Measurements from ENCODE around the gene ABCG8. TPM values are rescaled to one million over a fixed set of nuclear protein-coding genes. Genes with fewer than 3 reads are reported as not detected.

ABCG8 gene
- total RNA-seq, 2 experiments from 2014 or later = not detected

DNA sequence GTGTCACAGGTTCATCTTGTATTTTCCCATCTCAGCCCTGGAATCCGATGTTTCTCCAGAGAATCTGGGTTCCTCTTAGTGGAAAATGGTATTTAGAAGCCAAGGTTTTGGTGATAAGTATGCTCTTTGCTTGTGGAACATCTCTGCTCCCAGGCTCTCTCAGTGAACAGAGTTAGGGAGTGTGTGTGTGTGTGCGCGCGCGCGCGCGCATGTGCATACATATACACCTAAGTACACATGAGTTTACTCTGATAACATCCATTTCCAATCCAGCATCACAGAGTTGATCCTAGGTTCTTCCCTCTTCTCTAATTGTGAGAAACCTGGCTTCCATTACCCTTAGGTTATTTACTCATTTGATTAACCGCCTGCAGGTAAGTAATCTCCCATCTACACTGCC lies 41.7 kb downstream of the ABCG8 start:
- Mint-ChIP-seq H3K27me3 (peaks cover 8% of the 10 kb centered on the region), H3K9me3 (ENCODE audit: low read depth) (no peaks in the 10 kb centered on the region), H3K4me1 (peaks cover 6% of the 10 kb centered on the region), H3K36me3 (ENCODE audit: low read depth) (peaks cover 3% of the 10 kb centered on the region), H3K27ac (no peak overlapping the region), H3K4me3 (no peak overlapping the region)
- no peak for ATAC-seq
- ChIA-PET POLR2A (no interaction called here), CTCF (no interaction called here)
- DNase-seq = no peak
- intact Hi-C loops (cut with DNase I, micrococcal nuclease) = no loop called here

DNA sequence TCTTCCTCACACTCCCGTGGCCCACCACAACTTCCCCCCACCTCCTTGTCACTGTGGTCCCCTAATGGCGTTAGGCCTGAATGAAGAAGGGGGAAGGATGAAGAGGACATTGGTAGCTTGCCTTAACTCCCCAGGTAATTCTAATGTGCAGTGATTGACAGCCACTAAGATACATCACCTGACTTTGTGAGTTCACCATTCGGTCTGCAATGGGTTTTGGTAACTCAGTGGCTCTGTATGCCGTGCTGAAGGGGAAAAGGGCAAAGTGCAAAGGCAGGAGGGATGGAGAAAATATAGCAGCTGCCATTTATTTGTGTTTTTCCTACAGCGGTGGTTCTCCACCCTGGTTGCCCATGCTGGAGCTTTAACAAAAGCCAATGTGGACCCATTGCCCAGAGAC lies 42.2 kb downstream of the ABCG8 start:
- ATAC-seq = no peak
- no peak for DNase-seq
- H3K36me3 Mint-ChIP-seq (ENCODE audit: low read depth) = peaks cover 3% of the 10 kb centered on the region
- no peaks in the 10 kb centered on the region for H3K9me3 Mint-ChIP-seq (ENCODE audit: low read depth)
- H3K4me3 Mint-ChIP-seq = no peak overlapping the region
- peaks cover 6% of the 10 kb centered on the region for H3K4me1 Mint-ChIP-seq
- intact Hi-C loops (cut with DNase I, micrococcal nuclease) = no loop called here
- peaks cover 8% of the 10 kb centered on the region for H3K27me3 Mint-ChIP-seq
- POLR2A ChIA-PET = no interaction called here
- CTCF ChIA-PET = interaction anchor here (0.6 to 0.9 kb wide), 2 partner anchors 113 to 428 kb away, joined by 3 read pairs; no protein-coding TSS in a partner anchor
- H3K27ac Mint-ChIP-seq = no peak overlapping the region

DNA sequence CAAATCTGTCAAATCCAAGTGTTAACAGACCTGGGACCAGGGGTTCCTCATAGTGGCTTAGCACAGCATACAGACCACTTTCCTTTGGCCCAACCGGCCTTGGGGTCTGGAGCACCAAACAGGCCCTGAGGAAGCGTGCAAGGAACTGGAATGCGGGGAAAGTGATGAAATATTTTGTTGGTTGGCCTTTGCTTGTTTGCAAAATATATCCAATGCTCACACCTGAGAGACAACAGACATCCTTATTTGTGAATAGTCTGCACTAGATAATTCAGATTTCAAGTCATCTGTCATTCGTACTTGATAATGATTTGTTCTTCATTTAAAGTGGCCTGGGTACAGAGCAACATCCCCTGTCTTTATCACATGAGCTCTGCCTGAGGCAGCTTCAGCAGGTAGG lies 43.5 kb downstream of the ABCG8 start:
- DNase-seq (no peak), ATAC-seq (no peak)
- no peak overlapping the region for H3K4me3 Mint-ChIP-seq
- CTCF ChIA-PET = no interaction called here
- POLR2A ChIA-PET = no interaction called here
- H3K27ac Mint-ChIP-seq = no peak overlapping the region
- no peaks in the 10 kb centered on the region for H3K9me3 Mint-ChIP-seq (ENCODE audit: low read depth)
- intact Hi-C loops (cut with DNase I, micrococcal nuclease) = no loop called here
- H3K27me3 Mint-ChIP-seq = peaks cover 5% of the 10 kb centered on the region
- H3K4me1 Mint-ChIP-seq = peaks cover 13% of the 10 kb centered on the region
- H3K36me3 Mint-ChIP-seq (ENCODE audit: low read depth) = peaks cover 13% of the 10 kb centered on the region

DNA sequence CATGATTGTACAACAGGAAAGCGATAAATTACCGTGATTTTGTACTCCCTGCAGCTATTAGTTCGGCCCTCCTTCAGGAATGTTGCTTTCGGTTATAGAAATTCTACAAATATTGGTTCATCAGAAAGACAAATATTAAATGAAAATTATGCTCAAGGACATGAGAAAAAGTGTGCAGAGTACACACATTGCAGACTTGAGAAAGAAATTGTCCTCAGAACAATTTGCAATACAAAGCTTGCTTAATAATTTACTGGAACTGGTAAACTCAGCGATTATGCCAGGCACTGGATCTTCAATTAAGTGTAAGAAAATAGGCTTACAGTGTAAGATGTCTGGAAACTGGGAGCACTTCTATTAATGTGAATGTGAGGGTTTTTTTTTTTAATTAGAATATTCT lies 45.9 kb downstream of the ABCG8 start:
- ATAC-seq (no peak), DNase-seq (no peak)
- Mint-ChIP-seq H3K36me3 (ENCODE audit: low read depth) (peaks cover 35% of the 10 kb centered on the region), H3K4me3 (no peak overlapping the region), H3K27ac (no peak overlapping the region), H3K9me3 (ENCODE audit: low read depth) (no peaks in the 10 kb centered on the region), H3K27me3 (no peaks in the 10 kb centered on the region), H3K4me1 (peaks cover 9% of the 10 kb centered on the region)
- ChIA-PET POLR2A (interaction anchor here (0.7 kb wide), 1 partner anchor 114 kb away, joined by 3 read pairs; no protein-coding TSS in a partner anchor), CTCF (no interaction called here)
- intact Hi-C loops (cut with DNase I, micrococcal nuclease) = no loop called here

DNA sequence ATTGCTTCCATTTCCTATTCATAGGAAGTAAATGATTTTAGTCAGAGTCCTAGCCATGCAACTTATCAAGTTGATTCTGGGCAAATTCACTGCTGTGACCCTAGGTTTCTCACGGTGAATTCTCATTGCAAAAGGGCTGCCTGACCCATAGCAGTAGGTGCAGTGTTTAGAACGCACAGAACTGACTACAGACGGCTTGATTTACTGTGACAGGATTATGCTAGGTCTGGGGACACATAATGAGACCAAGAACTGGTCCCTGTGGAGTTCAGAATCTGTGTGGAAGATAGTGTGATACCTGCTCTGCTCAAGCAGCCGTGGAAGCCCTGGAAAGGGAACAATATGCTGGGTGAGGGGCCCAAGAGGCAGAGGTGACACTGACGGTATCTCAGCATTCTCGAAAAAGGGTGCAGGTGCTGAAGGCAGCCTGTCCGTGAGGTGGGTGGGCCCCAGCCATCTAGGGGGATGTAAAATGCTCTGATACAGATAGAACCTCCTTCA lies 46.4 kb downstream of the ABCG8 start:
- DNase-seq = no peak
- no peaks in the 10 kb centered on the region for H3K9me3 Mint-ChIP-seq (ENCODE audit: low read depth)
- intact Hi-C loops (cut with DNase I, micrococcal nuclease) = no loop called here
- POLR2A ChIA-PET = no interaction called here
- no peaks in the 10 kb centered on the region for H3K27me3 Mint-ChIP-seq
- no peak for ATAC-seq
- peaks cover 40% of the 10 kb centered on the region for H3K36me3 Mint-ChIP-seq (ENCODE audit: low read depth)
- no peak overlapping the region for H3K4me3 Mint-ChIP-seq
- peaks cover 9% of the 10 kb centered on the region for H3K4me1 Mint-ChIP-seq
- CTCF ChIA-PET = no interaction called here
- H3K27ac Mint-ChIP-seq = no peak overlapping the region

DNA sequence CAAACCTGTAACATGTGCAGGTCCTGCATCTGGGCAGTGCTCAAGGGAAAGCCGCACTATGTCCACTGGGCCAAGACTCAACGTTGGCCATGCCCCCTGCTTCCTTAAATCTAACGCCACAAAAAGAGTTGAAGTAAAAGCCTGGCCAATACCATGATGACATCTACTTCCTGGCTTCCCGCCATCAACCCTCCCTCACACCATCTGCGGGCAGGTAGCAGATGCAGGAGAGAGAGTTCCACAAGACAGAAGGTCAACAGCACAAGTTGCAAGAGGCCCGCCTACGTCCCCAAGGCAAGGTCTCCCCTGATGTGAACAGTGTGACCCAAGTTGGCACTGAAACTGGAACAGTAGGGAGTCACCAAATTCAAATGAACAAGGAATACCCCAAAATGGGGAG lies 48.4 kb downstream of the ABCG8 start:
- ChIA-PET POLR2A (interaction anchor here (0.6 kb wide), 1 partner anchor 263 kb away, joined by 3 read pairs; no protein-coding TSS in a partner anchor), CTCF (no interaction called here)
- ATAC-seq = no peak
- Mint-ChIP-seq H3K27me3 (no peaks in the 10 kb centered on the region), H3K4me1 (peaks cover 9% of the 10 kb centered on the region), H3K4me3 (no peak overlapping the region), H3K9me3 (ENCODE audit: low read depth) (no peaks in the 10 kb centered on the region), H3K36me3 (ENCODE audit: low read depth) (peaks cover 56% of the 10 kb centered on the region), H3K27ac (no peak overlapping the region)
- no peak for DNase-seq
- intact Hi-C loops (cut with DNase I, micrococcal nuclease) = no loop called here

DNA sequence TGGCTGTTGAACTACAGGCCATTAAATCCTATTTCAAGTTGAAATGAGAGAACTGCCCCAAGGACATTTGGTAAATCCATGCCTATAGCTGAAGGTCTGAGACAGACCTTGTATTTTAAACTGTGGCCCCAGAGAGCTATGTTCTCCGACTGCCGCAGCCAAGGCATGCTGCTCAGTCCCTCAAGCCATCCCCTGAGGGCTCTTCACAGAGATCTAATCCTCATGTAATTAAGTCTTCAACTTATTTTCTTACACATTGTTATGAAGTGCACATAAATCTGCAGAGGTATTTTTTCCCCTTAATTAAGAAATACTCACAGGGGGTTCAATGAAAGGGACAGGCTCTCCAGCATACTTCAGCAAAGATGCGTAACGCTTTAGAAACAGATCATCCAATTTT lies 50.6 kb downstream of the ABCG8 start:
- CTCF ChIA-PET = interaction anchor here (0.6 kb wide), 1 partner anchor 433 kb away, joined by 3 read pairs; no protein-coding TSS in a partner anchor
- Mint-ChIP-seq H3K4me1 (peaks cover 9% of the 10 kb centered on the region), H3K9me3 (ENCODE audit: low read depth) (no peaks in the 10 kb centered on the region), H3K36me3 (ENCODE audit: low read depth) (peaks cover 74% of the 10 kb centered on the region), H3K4me3 (no peak overlapping the region), H3K27ac (no peak overlapping the region), H3K27me3 (no peaks in the 10 kb centered on the region)
- no peak for ATAC-seq
- intact Hi-C loops (cut with DNase I, micrococcal nuclease) = no loop called here
- DNase-seq = no peak
- POLR2A ChIA-PET = no interaction called here

DNA sequence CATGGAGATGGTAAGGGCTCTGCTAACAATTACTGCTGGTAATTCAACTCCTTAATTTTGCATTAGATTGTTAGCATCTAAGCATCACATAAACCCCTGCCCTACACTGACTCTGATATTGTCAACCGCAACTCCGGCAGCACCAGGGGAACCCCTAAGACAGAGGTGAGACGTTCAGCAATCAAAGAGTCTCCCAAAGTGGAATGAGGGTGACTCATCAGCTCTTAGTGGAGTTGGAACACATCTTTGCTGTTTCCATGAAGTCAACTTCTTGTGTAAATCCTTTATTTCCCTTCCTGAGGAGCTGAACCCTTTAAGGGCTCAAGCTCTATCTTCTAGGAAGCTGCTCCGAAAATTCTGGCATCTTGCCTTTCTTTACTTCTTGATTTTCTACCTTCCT lies 52.1 kb downstream of the ABCG8 start:
- ATAC-seq (no peak), DNase-seq (no peak)
- Mint-ChIP-seq H3K27me3 (no peaks in the 10 kb centered on the region), H3K9me3 (ENCODE audit: low read depth) (no peaks in the 10 kb centered on the region), H3K36me3 (ENCODE audit: low read depth) (peaks cover 78% of the 10 kb centered on the region), H3K4me1 (peaks cover 9% of the 10 kb centered on the region), H3K27ac (no peak overlapping the region), H3K4me3 (no peak overlapping the region)
- POLR2A ChIA-PET = interaction anchor here (0.6 kb wide), 1 partner anchor 135 kb away, joined by 3 read pairs; no protein-coding TSS in a partner anchor
- intact Hi-C loops (cut with DNase I, micrococcal nuclease) = no loop called here
- CTCF ChIA-PET = interaction anchor here (0.6 to 1.6 kb wide), 3 partner anchors 13 to 53 kb away, joined by 3 to 4 read pairs (median 3); no protein-coding TSS in a partner anchor

DNA sequence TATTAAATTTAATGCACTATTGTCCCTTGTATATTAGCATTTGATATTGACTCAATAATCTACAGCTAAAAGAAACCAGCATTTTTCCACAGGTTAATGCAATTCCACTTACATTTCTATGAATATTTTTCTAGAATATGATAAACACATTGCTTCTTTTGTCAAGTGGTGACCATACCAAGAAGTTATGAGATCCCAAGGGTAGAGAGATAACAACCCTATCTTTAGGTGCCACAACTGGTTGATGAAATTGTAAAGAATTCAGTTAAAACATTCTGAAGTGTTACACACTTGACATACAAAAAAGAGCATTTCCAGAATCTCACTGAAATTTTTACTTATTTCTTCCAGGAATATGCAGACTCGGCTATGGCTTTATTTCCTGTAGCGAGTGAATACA lies 56.0 kb downstream of the ABCG8 start:
- ChIA-PET POLR2A (no interaction called here), CTCF (interaction anchor here (0.9 kb wide), 1 partner anchor 11 kb away, joined by 3 read pairs; no protein-coding TSS in a partner anchor)
- Mint-ChIP-seq H3K4me1 (no peaks in the 10 kb centered on the region), H3K27ac (no peak overlapping the region), H3K9me3 (ENCODE audit: low read depth) (no peaks in the 10 kb centered on the region), H3K4me3 (no peak overlapping the region), H3K36me3 (ENCODE audit: low read depth) (peaks cover 65% of the 10 kb centered on the region), H3K27me3 (no peaks in the 10 kb centered on the region)
- ATAC-seq = no peak
- intact Hi-C loops (cut with DNase I, micrococcal nuclease) = loop anchor here (5.0 kb wide), 2 partner anchors 43 to 83 kb away; no protein-coding TSS in a partner anchor
- no peak for DNase-seq

DNA sequence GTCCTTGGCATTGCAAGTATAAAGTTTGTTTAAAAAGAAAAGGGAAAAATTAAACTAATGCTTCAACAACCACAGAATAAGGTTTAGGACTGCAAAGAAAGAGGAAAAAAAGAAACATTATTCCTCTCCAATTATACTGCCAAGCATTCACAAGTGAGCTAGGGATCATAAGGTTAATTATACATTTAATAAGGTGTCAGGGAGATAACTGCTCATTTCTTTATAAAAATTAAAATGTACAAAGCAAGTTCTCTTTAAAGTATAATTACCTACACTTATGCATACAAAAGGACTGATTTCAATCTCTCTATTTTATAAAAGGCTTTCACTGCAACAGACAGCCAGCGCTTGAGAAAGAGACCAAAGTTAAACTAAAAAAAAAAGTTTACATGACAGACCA lies 58.1 kb downstream of the ABCG8 start:
- Mint-ChIP-seq H3K36me3 (ENCODE audit: low read depth) (peaks cover 53% of the 10 kb centered on the region), H3K27ac (no peak overlapping the region), H3K4me3 (no peak overlapping the region), H3K4me1 (no peaks in the 10 kb centered on the region), H3K9me3 (ENCODE audit: low read depth) (no peaks in the 10 kb centered on the region), H3K27me3 (no peaks in the 10 kb centered on the region)
- intact Hi-C loops (cut with DNase I, micrococcal nuclease) = loop anchor here (5.0 kb wide), 2 partner anchors 40 to 80 kb away; no protein-coding TSS in a partner anchor
- no peak for DNase-seq
- ATAC-seq = no peak
- CTCF ChIA-PET = interaction anchor here (1.6 kb wide), 1 partner anchor 19 kb away, joined by 4 read pairs; no protein-coding TSS in a partner anchor
- POLR2A ChIA-PET = no interaction called here

DNA sequence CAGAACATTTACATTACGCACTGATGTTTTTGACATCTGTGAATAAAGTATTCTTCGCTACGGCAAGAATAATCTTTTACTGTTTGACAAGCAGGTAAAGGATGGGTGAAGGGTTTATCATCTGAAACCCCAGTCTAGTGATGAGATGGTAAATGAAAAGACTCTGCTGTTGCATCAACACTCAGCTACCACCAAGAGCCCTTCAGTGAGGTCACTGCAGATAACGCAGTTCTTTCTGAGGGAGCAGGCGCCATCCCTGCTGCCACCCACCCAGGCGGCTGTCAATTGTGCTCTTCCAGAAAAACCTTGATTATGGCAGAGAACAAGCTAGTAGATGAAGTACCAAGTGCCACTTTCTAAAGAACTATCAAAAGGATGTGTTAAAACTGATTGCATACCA lies 58.7 kb downstream of the ABCG8 start:
- intact Hi-C loops (cut with DNase I, micrococcal nuclease) = loop anchor here (5.0 kb wide), 2 partner anchors 40 to 80 kb away; no protein-coding TSS in a partner anchor
- ChIA-PET CTCF (interaction anchor here (1.6 kb wide), 1 partner anchor 20 kb away, joined by 4 read pairs; no protein-coding TSS in a partner anchor), POLR2A (no interaction called here)
- no peak for ATAC-seq
- Mint-ChIP-seq H3K27ac (no peak overlapping the region), H3K27me3 (no peaks in the 10 kb centered on the region), H3K4me3 (no peak overlapping the region), H3K36me3 (ENCODE audit: low read depth) (peaks cover 52% of the 10 kb centered on the region), H3K4me1 (no peaks in the 10 kb centered on the region), H3K9me3 (ENCODE audit: low read depth) (no peaks in the 10 kb centered on the region)
- no peak for DNase-seq

DNA sequence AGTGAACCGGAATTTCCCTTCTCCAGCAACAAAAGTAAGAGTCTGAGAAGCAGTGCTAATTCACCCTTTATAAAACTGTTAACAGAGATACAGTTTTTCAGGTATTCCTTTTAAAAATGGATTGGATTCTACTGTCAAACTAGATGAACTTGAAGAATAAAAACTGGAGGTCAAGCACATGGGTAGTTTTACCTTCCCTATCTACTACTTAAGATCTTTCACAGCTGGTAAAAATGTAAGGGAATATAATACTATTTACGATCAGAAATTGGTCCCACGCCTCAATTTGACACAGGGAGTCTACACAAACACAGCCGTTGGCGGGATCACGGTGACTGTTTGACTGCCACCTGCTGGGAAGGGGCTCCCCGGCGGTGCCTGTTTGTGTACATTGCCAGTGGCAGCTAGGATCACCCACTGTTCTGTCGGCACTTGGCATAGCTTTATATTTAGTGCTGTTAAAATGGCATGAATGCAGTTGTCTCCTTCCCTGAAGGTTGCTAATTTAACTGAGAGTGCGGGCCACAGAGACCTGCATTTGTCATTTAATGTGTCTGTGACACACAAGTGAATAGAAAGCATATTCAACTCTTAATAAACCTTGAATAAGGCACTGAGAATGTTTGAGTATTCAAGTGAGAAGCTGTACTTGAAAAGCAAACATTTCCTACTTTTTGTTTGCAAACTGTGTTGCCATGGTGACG lies 59.5 kb downstream of the ABCG8 start:
- intact Hi-C loops (cut with DNase I, micrococcal nuclease) = loop anchor here (5.0 kb wide), 2 partner anchors 39 to 79 kb away; no protein-coding TSS in a partner anchor
- Mint-ChIP-seq H3K27ac (peak overlapping the region; percentile 19), H3K27me3 (no peaks in the 10 kb centered on the region), H3K4me1 (no peaks in the 10 kb centered on the region), H3K4me3 (no peak overlapping the region), H3K36me3 (ENCODE audit: low read depth) (peaks cover 50% of the 10 kb centered on the region), H3K9me3 (ENCODE audit: low read depth) (no peaks in the 10 kb centered on the region)
- ChIA-PET CTCF (interaction anchor here (0.6 to 1.6 kb wide), 2 partner anchors 20 to 196 kb away, joined by 3 to 4 read pairs; no protein-coding TSS in a partner anchor), POLR2A (no interaction called here)
- DNase-seq (peak; percentile 30), ATAC-seq (no peak)
